GM18508 (cell line): ENCODE measurements around the gene PHLDA3.
"Not testable (repeated sequence)": the region's sequence is repeated elsewhere in the genome, so short reads cannot be mapped to it uniquely, and the experiment has no call there.

Experiments used
- ATAC-seq: cut with Tn5 transposase; IDR thresholded peaks from one replicate; pipeline ENCODE4 v1.9.1; 2021; ENCODE audit warnings: moderate number of reproducible peaks; ENCODE audit not compliant: insufficient read depth, unreplicated experiment

Gene PHLDA3

DNA sequence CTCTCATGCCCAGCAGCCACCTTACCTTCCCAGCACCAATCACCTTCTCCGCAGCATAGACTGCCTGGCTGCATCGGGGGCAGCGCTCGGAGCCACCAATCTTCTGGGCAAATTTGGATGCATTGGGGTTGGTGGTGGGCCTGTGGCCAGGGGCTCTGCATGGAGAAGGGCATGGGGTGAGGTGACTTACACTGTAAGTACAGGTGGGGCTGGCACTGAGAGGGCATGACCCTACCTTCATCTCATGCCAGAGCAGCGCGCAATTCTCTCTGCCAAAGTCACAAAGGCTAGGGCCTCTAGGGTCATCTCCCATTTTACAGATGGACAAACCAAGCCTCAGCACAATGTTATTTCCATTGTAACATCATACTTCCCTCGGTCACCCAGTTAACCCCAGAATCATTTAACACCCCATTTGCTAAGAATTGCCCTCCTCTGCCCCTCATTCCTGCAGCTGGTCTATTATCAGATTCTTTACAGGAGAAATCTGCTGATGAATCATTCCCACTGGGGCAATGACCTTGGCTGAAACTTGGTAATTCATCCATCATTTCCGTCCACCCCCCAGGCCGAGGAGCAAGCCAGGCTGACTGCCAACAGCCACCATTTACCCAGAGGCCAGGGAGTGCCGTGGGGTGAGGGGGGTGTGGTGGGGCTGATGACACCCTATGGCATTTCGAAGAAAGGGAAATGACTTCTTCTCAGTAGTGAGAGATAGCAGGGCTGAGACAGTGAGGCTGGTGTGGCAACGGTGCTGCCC lies 20.0 kb upstream of the PHLDA3 start:
- no peak for ATAC-seq

GRCh38 chr1:201487742-201488141 lies 18.8 kb upstream of the PHLDA3 start:
- no peak for ATAC-seq

GRCh38 chr1:201486187-201486586 lies 17.2 kb upstream of the PHLDA3 start:
- ATAC-seq, result no peak

GRCh38 chr1:201485184-201485774 lies 16.3 kb upstream of the PHLDA3 start:
- no peak for ATAC-seq

DNA sequence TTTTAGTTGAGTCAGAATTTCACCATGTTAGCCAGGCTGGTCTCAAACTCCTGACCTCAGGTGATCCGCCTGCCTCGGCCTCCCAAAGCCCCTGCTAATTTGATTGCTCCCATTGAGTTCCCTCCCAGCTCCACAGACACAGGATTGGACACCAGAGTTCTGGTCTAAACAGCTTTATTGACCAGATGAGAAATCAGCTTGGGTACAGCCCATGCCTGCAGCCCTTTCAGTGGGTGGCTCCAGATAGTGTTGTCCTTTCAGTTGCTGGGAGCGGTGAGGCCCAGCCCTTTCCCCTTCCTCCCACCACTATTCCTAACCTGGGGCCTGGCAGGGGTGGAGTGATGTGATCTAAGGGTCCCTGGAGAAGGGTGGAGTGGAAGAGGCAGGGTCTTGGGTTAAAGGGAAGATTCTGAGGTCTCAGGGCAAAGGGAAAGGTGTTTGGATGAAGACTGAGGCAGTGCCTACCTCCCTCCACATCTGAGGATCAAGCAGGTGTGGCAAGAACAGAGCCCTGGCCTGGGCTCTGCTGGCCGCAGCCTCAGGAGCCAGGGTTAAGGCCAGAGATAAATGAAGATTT lies 14.5 kb upstream of the PHLDA3 start:
- ATAC-seq, result no peak

DNA sequence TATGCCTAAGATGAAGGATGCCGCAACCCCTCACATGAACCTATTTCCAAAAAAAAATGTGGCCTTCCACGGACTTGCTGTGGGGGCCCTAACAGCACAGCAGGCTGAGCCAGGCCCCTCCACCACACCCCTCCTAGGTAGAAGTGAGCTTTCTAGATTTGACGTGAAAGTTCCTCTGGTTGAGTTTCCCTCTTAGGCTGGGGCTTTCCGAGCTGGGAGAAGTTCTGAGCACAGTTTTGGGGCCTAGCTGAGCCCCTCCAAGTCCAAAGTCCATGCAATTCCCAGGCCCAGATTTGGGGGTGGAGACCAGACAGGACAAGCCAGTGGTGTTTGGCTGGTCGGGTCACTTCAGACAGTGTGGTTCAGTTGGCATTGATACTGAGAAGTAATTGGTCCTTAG lies 13.8 kb upstream of the PHLDA3 start:
- no peak for ATAC-seq

DNA sequence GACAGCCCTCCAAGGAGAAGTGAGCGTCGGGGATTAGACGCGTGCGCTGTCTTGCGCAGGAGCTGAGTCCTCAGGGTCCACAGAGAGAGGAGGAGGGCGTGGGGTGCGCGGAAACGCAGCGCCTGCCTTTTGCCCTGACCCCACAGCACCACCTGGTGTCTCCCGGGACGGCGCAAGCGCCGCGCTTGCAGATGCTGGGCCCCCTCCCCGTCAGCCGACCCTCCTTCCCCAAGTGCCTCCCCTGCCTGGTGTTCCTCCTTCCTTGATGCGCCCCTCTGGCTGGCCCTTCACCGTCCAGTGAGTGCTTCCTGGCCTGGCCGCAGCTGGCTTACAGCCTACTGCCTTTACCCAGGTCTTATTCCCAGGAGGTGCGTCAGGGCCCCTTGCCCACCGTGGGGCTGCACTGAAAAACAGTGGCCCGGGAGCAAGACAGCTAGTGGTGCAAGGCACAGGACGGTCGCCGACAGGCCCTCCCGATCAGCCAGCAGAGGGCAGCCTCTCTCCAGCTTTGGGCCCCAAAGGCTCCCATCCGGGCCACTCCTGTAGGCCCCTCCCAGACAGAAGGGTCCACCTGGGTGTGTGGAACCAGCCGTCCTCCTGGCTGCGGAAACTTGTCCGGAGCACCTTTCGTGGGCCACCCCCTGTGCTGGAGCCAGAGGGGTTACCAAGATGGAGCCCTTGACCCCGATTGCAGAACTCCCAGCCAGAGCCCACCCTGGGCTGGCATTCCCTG lies 12.9 kb upstream of the PHLDA3 start:
- peak; percentile 51 for ATAC-seq

DNA sequence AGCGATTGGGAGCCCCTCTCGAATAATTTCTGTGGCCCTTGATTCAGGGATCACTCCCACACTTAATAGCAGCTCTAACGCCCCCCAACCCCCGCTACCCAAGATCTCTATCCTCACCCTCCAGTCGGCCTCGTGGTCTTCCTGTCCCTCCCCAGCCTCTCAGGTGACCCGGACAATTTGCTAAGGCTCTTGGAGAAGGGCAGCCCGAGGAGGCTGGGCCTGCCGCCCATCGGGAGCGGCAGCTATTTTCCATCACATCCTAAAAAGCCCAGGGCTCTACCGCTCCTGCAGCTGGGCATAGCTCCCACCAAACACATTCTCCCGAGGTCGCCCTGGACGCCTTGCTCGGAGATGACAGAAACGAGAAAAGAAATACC lies 12.0 kb upstream of the PHLDA3 start:
- no peak for ATAC-seq

- ATAC-seq, result no peak
Observed at GRCh38 chr1:201480231-201481003, 11.4 kb upstream of the PHLDA3 start.

DNA sequence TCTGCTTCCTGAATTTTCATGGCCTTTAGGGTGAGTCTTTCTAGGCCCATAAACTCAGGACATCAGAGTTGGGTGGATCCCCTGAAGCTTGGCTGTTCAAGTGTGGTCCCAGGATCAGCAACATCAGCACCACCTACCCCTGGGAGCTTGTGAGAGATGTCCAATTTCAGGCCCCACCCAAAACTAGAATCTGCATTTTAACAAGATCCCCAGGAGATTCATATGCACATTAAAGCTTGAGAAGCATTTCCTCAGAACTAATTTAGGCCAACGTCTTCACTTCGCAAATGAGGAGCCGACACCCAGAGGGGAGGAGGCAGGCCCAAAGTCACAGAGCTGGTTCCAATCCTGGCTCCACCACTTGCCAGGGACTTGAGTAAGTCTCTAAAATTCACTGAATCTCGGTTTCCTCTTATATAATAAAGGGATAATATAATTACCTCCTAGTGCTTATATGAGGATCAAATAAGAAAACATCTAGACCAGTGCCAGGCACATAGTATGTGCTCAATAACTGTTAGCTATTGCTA lies 10.3 kb upstream of the PHLDA3 start:
- ATAC-seq, result no peak

DNA sequence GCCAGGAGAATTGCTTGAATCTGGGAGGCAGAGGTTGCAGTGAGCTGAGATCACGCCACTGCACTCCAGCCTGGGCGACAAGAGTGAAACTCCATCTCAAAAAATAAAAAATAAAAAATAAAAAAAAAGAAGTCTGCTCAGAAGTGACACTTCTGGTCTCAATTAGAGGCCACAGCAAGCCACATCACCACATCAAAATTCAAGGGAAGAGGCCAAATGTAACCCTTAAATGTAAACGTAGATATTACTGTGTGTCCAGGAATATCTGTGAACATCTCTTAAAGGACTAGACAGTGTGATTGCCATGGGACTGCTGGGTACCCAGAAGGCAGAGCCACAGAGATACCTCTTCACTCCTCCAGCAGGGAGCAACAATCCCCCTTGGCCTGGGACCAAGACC lies 9.7 kb upstream of the PHLDA3 start:
- not testable (repeated sequence) for ATAC-seq

- ATAC-seq, result no peak
Observed at GRCh38 chr1:201476670-201477344, 7.8 kb upstream of the PHLDA3 start.

- no peak for ATAC-seq
Observed at GRCh38 chr1:201475915-201476669, 7.1 kb upstream of the PHLDA3 start.

GRCh38 chr1:201475130-201475529 lies 6.1 kb upstream of the PHLDA3 start:
- ATAC-seq, result no peak

DNA sequence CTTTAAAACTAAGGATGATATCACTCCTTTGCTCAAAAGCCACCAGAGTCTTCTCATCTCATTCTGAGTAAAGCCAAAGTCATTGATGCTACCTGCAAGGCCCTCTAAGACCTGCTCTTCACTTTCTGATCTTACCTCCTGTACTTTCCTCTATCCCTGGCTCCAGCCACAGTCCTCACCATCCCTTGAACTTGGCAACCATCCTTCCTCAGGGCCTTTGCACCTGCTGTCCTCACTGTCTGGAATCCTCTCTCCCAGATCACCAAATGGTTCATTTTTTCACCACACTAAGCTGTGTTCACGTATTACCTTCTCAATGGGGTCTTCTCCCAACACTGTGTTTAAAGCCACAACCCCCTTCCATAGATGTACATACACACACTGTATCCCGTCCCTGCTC lies 4.3 kb upstream of the PHLDA3 start:
- no peak for ATAC-seq

- not testable (repeated sequence) for ATAC-seq
Observed at GRCh38 chr1:201472321-201472720, 3.3 kb upstream of the PHLDA3 start.

GRCh38 chr1:201471772-201472171 lies 2.8 kb upstream of the PHLDA3 start:
- ATAC-seq, result no peak

DNA sequence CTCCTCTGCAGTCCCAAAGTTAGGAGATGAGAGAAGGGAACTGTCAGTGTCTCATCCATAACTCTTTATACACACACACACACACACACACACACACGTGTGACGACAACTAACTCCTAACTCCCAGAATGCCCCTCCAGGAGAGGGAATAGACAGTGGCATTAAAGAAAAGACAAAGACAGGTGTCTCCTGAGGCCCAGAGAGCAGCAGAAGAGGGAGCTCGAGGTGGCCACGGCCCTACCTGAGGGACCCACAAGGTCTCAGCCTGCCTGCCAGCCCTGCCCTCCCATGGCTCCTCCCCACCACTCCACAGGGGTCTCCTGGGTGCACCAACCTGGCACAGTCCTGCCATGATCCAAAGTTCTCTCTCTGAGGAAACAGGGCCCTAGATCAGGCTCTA lies 1.6 kb upstream of the PHLDA3 start:
- ATAC-seq, result no peak

DNA sequence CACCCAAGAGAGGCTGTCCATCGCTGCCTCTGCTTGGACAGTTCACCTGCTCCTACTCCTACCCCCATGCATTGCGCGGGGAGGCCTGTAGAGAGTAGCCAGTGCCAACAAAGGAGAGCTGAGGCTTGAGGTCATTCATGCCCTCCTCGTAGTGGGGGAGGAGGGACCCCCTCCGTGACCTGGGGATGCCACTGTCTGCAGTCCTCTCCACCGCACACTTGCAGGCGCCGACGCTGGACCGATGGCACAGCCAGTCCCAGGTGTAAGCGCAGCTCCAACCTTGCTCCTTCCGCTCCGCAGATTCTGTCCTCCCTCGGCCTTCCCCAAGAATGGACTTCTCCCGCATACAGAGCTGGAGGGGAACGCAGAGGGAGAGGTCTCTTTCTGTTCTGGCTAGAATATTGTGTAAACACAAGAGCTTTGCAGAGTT lies 672 bp upstream of the PHLDA3 start:
- no peak for ATAC-seq
